Rectal smooth muscle tissue (tissue), 1 donor: ENCODE results near the gene HSPA1A.

Source experiments
- H3K27ac ChIP-seq: one replicate; pipeline ENCODE4 v1.7.0; 2013; ENCODE audit warnings: low read depth, low read length, inconsistent platforms
- H3K27me3 ChIP-seq: one replicate; pipeline ENCODE4 v1.7.0; 2013; ENCODE audit warnings: low read length; ENCODE audit not compliant: control insufficient read depth, insufficient read depth
- H3K36me3 ChIP-seq: one replicate; pipeline ENCODE4 v1.7.0; 2013; ENCODE audit warnings: low read length; ENCODE audit not compliant: control insufficient read depth, insufficient read depth
- H3K4me1 ChIP-seq: one replicate; pipeline ENCODE4 v1.7.0; 2013; ENCODE audit warnings: low read length; ENCODE audit not compliant: control insufficient read depth, insufficient read depth
- H3K4me3 ChIP-seq: one replicate; pipeline ENCODE4 v1.7.0; 2013; ENCODE audit warnings: low read length
- H3K9ac ChIP-seq: one replicate; pipeline ENCODE4 v1.7.0; 2013; ENCODE audit warnings: low read length

The HSPA1A gene

GRCh38 chr6:31776989-31777666 is 38.2 kb upstream of the HSPA1A start, which contains the start of gene VWA7:
VWA7 (minus strand) TSS chr6:31777328; CDS start chr6:31776779, 549 bp downstream.
- Histone ChIP-seq H3K4me3 (no peak within 1 kb of the TSS), H3K4me1 (no peaks in the 10 kb centered on the region), H3K36me3 (peaks cover 15% of the 10 kb centered on the region), H3K27ac (no peak within 1 kb of the TSS), H3K27me3 (no peaks in the 10 kb centered on the region), H3K9ac (no peak within 1 kb of the TSS)

GRCh38 chr6:31777667-31778050 is 37.7 kb upstream of the HSPA1A start:
- H3K36me3 ChIP-seq: peaks cover 19% of the 10 kb centered on the region
- H3K27me3 ChIP-seq: no peaks in the 10 kb centered on the region
- H3K9ac ChIP-seq: no peak overlapping the region
- H3K4me3 ChIP-seq: no peak overlapping the region
- H3K27ac ChIP-seq: no peak overlapping the region
- no peaks in the 10 kb centered on the region for H3K4me1 ChIP-seq

- Histone ChIP-seq H3K4me1 (no peaks in the 10 kb centered on the region), H3K36me3 (peaks cover 24% of the 10 kb centered on the region), H3K9ac (no peak overlapping the region), H3K27me3 (no peaks in the 10 kb centered on the region), H3K4me3 (no peak overlapping the region), H3K27ac (no peak overlapping the region)
Measured at GRCh38 chr6:31778193-31778592, 37.1 kb upstream of the HSPA1A start.

GRCh38 chr6:31778999-31779885 is 36.1 kb upstream of the HSPA1A start:
- Histone ChIP-seq H3K4me3 (no peak overlapping the region), H3K36me3 (peaks cover 28% of the 10 kb centered on the region), H3K9ac (no peak overlapping the region), H3K4me1 (no peaks in the 10 kb centered on the region), H3K27ac (no peak overlapping the region), H3K27me3 (no peaks in the 10 kb centered on the region)

GRCh38 chr6:31779908-31780307 is 35.4 kb upstream of the HSPA1A start:
- no peaks in the 10 kb centered on the region for H3K27me3 ChIP-seq
- H3K9ac ChIP-seq: no peak overlapping the region
- peaks cover 34% of the 10 kb centered on the region for H3K36me3 ChIP-seq
- no peaks in the 10 kb centered on the region for H3K4me1 ChIP-seq
- no peak overlapping the region for H3K4me3 ChIP-seq
- H3K27ac ChIP-seq: no peak overlapping the region

- Histone ChIP-seq H3K4me3 (no peak overlapping the region), H3K27me3 (no peaks in the 10 kb centered on the region), H3K27ac (no peak overlapping the region), H3K9ac (no peak overlapping the region), H3K36me3 (peaks cover 40% of the 10 kb centered on the region), H3K4me1 (no peaks in the 10 kb centered on the region)
Measured at GRCh38 chr6:31780507-31781243, 34.7 kb upstream of the HSPA1A start.

GRCh38 chr6:31781244-31782125 is 33.9 kb upstream of the HSPA1A start:
- no peak overlapping the region for H3K27ac ChIP-seq
- H3K36me3 ChIP-seq: peaks cover 40% of the 10 kb centered on the region
- H3K27me3 ChIP-seq: no peaks in the 10 kb centered on the region
- no peaks in the 10 kb centered on the region for H3K4me1 ChIP-seq
- H3K4me3 ChIP-seq: no peak overlapping the region
- no peak overlapping the region for H3K9ac ChIP-seq

- peaks cover 40% of the 10 kb centered on the region for H3K36me3 ChIP-seq
Measured at GRCh38 chr6:31782126-31782855, 33.1 kb upstream of the HSPA1A start.

GRCh38 chr6:31784098-31784925 is 31.0 kb upstream of the HSPA1A start:
- no peak overlapping the region for H3K27ac ChIP-seq
- H3K9ac ChIP-seq: no peak overlapping the region
- no peak overlapping the region for H3K4me3 ChIP-seq
- peaks cover 37% of the 10 kb centered on the region for H3K36me3 ChIP-seq
- H3K27me3 ChIP-seq: no peaks in the 10 kb centered on the region
- no peaks in the 10 kb centered on the region for H3K4me1 ChIP-seq

More at GRCh38 chr6:31782126-31782855, 33.1 kb upstream of the HSPA1A start:
- H3K4me3 ChIP-seq: no peak overlapping the region
- H3K27ac ChIP-seq: no peak overlapping the region
- H3K4me1 ChIP-seq: no peaks in the 10 kb centered on the region
- no peak overlapping the region for H3K9ac ChIP-seq
- no peaks in the 10 kb centered on the region for H3K27me3 ChIP-seq

- no peak overlapping the region for H3K9ac ChIP-seq
- H3K4me1 ChIP-seq: no peaks in the 10 kb centered on the region
- no peaks in the 10 kb centered on the region for H3K27me3 ChIP-seq
- H3K27ac ChIP-seq: no peak overlapping the region
- no peak overlapping the region for H3K4me3 ChIP-seq
- H3K36me3 ChIP-seq: peaks cover 39% of the 10 kb centered on the region
Measured at GRCh38 chr6:31785475-31785874, 29.9 kb upstream of the HSPA1A start.
